GM06990 (cell line): ENCODE data around the gene DKC1.

Experiments used
- DNase-seq: peaks from one replicate; pipeline ENCODE4 v3.0.0-alpha.2; 2011; ENCODE audit not compliant: insufficient read length; ENCODE audit errors: extremely low read depth
- H3K27me3 ChIP-seq: replicated peaks from 2 replicates; pipeline ENCODE4 v1.6.0; 2011; ENCODE audit warnings: low read length; ENCODE audit not compliant: control insufficient read depth, insufficient read depth
- H3K36me3 ChIP-seq: 2 replicates; pipeline ENCODE4 v1.5.1; 2011; ENCODE audit warnings: low read length; ENCODE audit not compliant: control insufficient read depth, insufficient read depth
- H3K4me3 ChIP-seq: replicated peaks from 2 replicates; pipeline ENCODE4 v1.5.1; 2011; ENCODE audit warnings: low read depth, mild to moderate bottlenecking, control low read depth, low read length
- TF ChIP-seq, protein P1 (sequence below): IDR thresholded peaks from 2 replicates; pipeline ENCODE4 v1.5.1; 2011; ENCODE audit warnings: low read length, control low read depth, mild to moderate bottlenecking, inconsistent platforms; ENCODE audit not compliant: insufficient read depth, poor library complexity, severe bottlenecking

Gene DKC1

DNA sequence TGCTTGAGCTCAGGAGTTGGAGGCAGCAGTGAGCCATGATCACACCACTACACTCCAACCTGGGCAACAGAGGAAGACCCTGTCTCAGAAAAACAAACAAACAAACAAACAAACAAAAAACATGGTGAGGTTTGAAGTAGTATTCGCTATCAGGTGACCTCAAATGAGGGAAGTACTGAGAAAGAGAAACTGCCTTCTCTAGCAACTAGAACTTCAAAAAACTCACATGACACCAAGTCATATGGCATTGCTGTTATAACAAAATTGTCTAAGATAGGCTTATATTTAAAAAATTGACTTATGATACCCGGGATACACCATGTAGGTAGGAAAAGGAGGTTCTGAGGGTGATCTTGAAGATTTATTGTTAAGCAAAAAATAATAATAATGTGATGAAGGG is 32.4 kb downstream of the DKC1 start:
- TF ChIP-seq, protein P1, sequence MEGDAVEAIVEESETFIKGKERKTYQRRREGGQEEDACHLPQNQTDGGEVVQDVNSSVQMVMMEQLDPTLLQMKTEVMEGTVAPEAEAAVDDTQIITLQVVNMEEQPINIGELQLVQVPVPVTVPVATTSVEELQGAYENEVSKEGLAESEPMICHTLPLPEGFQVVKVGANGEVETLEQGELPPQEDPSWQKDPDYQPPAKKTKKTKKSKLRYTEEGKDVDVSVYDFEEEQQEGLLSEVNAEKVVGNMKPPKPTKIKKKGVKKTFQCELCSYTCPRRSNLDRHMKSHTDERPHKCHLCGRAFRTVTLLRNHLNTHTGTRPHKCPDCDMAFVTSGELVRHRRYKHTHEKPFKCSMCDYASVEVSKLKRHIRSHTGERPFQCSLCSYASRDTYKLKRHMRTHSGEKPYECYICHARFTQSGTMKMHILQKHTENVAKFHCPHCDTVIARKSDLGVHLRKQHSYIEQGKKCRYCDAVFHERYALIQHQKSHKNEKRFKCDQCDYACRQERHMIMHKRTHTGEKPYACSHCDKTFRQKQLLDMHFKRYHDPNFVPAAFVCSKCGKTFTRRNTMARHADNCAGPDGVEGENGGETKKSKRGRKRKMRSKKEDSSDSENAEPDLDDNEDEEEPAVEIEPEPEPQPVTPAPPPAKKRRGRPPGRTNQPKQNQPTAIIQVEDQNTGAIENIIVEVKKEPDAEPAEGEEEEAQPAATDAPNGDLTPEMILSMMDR, result no peak
- no peak for DNase-seq
- Histone ChIP-seq H3K36me3 (no peaks in the 10 kb centered on the region), H3K27me3 (no peaks in the 10 kb centered on the region), H3K4me3 (no peak overlapping the region)

DNA sequence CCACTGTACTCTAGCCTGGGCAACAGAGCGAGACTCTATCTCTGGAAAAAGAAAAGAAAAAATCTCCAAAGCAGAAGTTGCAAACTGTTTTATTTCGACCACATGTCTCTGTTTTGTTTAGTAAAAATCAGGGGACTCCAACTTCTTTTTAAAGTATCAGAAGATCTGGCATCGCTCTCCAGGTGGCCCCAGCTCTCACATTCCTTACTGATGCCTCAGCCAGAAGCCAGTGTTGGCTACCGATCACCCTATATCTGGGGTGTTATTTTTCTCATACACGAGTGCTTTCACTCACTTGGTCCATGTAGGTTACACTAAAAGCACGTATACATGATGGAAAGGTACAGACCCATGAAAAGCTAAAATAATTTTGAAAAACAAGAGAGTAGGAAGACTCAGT is 34.3 kb downstream of the DKC1 start:
- Histone ChIP-seq H3K4me3 (no peak overlapping the region), H3K36me3 (no peaks in the 10 kb centered on the region), H3K27me3 (no peaks in the 10 kb centered on the region)
- TF ChIP-seq, protein P1, result no peak
- no peak for DNase-seq

DNA sequence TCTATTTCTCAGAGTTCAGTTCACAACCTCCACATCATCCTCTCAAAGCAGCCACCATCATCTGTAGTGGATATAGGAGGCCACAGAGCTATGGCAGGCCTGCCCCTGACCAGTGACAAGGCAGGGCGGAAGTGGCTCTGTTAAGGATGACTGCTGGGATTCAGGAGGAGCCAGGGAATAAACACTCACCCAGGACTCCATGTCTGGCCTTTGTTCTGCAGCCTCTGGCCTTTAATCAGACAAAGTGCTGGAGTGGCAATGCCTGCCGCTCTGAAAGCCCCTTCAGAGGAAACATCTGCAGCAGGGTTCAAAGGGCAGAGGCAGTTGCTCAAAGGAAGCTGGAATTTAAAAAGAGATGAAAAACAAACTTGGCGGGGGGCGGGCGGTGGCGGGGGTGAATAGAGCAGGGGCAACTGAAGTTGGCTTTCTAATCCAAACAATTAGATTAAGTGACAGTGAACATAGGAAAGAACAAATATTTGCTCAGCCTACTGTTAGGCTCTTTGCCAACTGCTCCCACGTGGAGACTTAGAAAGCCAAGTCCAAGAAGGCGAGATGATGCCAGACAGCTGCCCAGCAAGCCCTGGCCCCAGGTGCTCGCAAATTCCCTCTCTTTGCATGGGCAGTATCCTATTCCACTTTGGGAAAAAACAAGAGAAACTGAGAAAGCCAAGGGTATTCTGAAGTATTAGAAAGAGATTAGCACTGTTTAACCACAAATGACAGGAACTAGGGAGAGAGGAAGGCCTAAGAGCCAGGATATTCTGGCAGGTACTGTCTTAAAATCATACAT is 37.1 kb downstream of the DKC1 start:
- Histone ChIP-seq H3K27me3 (no peaks in the 10 kb centered on the region), H3K36me3 (no peaks in the 10 kb centered on the region), H3K4me3 (no peak overlapping the region)
- no peak for DNase-seq
- TF ChIP-seq, protein P1, result no peak

DNA sequence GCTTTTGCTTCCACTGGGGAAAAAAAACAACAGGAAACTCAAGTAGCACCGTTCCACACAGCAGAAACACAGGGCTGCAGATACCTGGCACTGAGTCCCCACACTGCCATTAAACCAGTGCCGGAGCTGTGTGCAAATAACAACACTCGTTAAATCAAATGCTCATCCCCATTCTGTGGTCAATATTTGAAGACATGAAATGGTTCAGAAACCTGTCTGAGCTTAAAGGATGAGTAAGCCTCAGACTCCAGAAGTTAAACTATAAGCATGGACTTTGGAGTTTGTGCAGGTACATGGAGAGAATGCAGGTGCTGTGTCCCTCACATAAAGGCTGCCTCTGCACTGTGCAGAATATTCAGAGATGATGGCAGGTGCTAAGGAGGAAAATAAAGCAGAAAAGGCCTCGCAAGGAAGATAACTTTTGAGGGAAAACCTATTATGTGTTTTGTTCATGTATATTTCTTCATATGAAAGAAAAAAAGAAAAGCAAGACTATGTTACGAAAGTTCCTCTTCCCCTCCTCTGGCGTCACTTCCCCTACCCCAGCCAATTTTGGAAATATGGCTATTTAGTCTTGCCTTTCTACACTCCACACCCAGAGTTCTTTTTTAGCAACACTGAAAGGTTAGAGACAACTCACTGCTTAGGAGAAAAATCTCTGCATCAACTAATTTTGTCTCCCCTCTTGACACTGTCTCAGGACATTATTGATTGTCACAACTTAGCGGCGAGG is 38.0 kb downstream of the DKC1 start:
- Histone ChIP-seq H3K27me3 (no peaks in the 10 kb centered on the region), H3K36me3 (no peaks in the 10 kb centered on the region), H3K4me3 (no peak overlapping the region)
- DNase-seq, result no peak
- TF ChIP-seq, protein P1, result no peak

DNA sequence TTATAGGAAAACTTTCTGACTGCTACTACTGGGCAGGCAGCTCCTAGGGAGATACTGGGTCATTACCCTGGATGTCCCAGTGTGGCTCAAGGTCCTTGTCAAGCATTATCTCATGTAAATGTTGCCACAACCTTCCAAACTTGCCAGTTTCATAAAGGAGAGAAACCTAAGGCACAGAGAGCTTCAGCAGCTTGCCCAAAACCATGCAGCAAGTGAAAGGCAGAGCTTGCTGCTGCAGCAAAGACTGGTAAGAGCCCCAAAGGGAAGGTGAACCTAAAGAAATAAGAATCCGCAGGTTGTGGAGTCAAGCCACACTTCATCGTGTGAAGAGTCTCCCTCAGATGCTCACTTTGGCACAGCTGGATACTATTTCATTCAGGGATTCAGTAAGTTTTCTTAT is 40.3 kb downstream of the DKC1 start:
- TF ChIP-seq, protein P1, result no peak
- no peaks in the 10 kb centered on the region for H3K27me3 ChIP-seq
- no peak for DNase-seq
- H3K36me3 ChIP-seq, result no peaks in the 10 kb centered on the region
- no peak overlapping the region for H3K4me3 ChIP-seq
